Activated CD4-positive, alpha-beta T cell treated with anti-CD3 and anti-CD28 coated beads, Interleukin-2, amount 10 ng/mL, durations not matched to agents 7 days and 5 days (primary cell): Measurements from ENCODE around the gene INO80. TPM values are rescaled to one million over a fixed set of nuclear protein-coding genes. Genes with fewer than 3 reads are reported as not detected.
A peak's percentile ranks its signal among the peaks of the same experiment; 100 is the strongest.

ENCODE experiments used
- CTCF ChIA-PET: fragments of 350-600 bp; sonication (Branson Sonifier 250); formaldehyde crosslinking; loops from one replicate; lab custom pipeline; 2021; ENCODE audit warnings: antibody characterized with exemption; lab: Charles Lee
- POLR2A ChIA-PET: fragments of 350-600 bp; sonication (Branson Sonifier 250); formaldehyde crosslinking; loops from one replicate; lab custom pipeline; 2021; ENCODE audit warnings: antibody characterized with exemption; lab: Charles Lee
- DNase-seq: peaks from one replicate; pipeline ENCODE4 v3.0.0-alpha.2; 2020
- H3K27ac Mint-ChIP-seq: one replicate; pipeline ENCODE4 v1.8.0; 2021; ENCODE audit warnings: mild to moderate bottlenecking, moderate library complexity, mixed read lengths
- H3K27me3 Mint-ChIP-seq: one replicate; pipeline ENCODE4 v1.8.0; 2021; ENCODE audit warnings: mixed read lengths
- H3K36me3 Mint-ChIP-seq: one replicate; pipeline ENCODE4 v1.8.0; 2021; ENCODE audit warnings: low read depth, mixed read lengths
- H3K4me1 Mint-ChIP-seq: one replicate; pipeline ENCODE4 v1.8.0; 2021; ENCODE audit warnings: mixed read lengths
- H3K4me3 Mint-ChIP-seq: one replicate; pipeline ENCODE4 v1.8.0; 2021; ENCODE audit warnings: mild to moderate bottlenecking, moderate library complexity, mixed read lengths
- H3K9me3 Mint-ChIP-seq: one replicate; pipeline ENCODE4 v1.8.0; 2021; ENCODE audit warnings: mixed read lengths
- total RNA-seq, 2 experiments: library from RNA; stranded (reverse); gene quantifications; one replicate each; pipeline ENCODE4 v1.2.3, GENCODE V29; 2021

Gene INO80
- total RNA-seq, 2 experiments from 2014 or later = 24.5 to 26.2 TPM

GRCh38 chr15:40985541-40986330, 130.3 kb downstream of the INO80 start:
- DNase-seq = no peak
- peaks cover 51% of the 10 kb centered on the region for H3K36me3 Mint-ChIP-seq
- peaks cover 8% of the 10 kb centered on the region for H3K4me1 Mint-ChIP-seq
- CTCF ChIA-PET = interaction anchor here (0.6 kb wide), 1 partner anchor 117 kb away, joined by 3 read pairs; no protein-coding TSS in a partner anchor
- H3K27ac Mint-ChIP-seq = no peak overlapping the region
- no peaks in the 10 kb centered on the region for H3K9me3 Mint-ChIP-seq
- H3K4me3 Mint-ChIP-seq = no peak overlapping the region
- POLR2A ChIA-PET = no interaction called here
- H3K27me3 Mint-ChIP-seq = no peaks in the 10 kb centered on the region

GRCh38 chr15:40984964-40985363, 131.1 kb downstream of the INO80 start:
- no peak overlapping the region for H3K4me3 Mint-ChIP-seq
- DNase-seq = no peak
- no peak overlapping the region for H3K27ac Mint-ChIP-seq
- H3K4me1 Mint-ChIP-seq = peaks cover 5% of the 10 kb centered on the region
- ChIA-PET CTCF (interaction anchor here (1.4 kb wide), 1 partner anchor 10 kb away, joined by 4 read pairs; no protein-coding TSS in a partner anchor), POLR2A (no interaction called here)
- no peaks in the 10 kb centered on the region for H3K9me3 Mint-ChIP-seq
- peaks cover 47% of the 10 kb centered on the region for H3K36me3 Mint-ChIP-seq
- H3K27me3 Mint-ChIP-seq = no peaks in the 10 kb centered on the region

GRCh38 chr15:40984406-40984805, 131.7 kb downstream of the INO80 start:
- POLR2A ChIA-PET = no interaction called here
- H3K27me3 Mint-ChIP-seq = no peaks in the 10 kb centered on the region

GRCh38 chr15:40982855-40983254, 133.2 kb downstream of the INO80 start:
- POLR2A ChIA-PET = interaction anchor here (0.5 kb wide), 1 partner anchor 14 kb away, joined by 3 read pairs; no protein-coding TSS in a partner anchor
- CTCF ChIA-PET = interaction anchor here (0.6 to 1.7 kb wide), 3 partner anchors 26 to 943 kb away, joined by 3 to 7 read pairs (median 4); no protein-coding TSS in a partner anchor

More at GRCh38 chr15:40984406-40984805, 131.7 kb downstream of the INO80 start:
- CTCF ChIA-PET = interaction anchor here (1.4 kb wide), 1 partner anchor 9 kb away, joined by 4 read pairs; no protein-coding TSS in a partner anchor
- no peak overlapping the region for H3K4me3 Mint-ChIP-seq
- H3K27ac Mint-ChIP-seq = no peak overlapping the region
- H3K9me3 Mint-ChIP-seq = no peaks in the 10 kb centered on the region
- peaks cover 5% of the 10 kb centered on the region for H3K4me1 Mint-ChIP-seq
- DNase-seq = no peak
- H3K36me3 Mint-ChIP-seq = peaks cover 42% of the 10 kb centered on the region

GRCh38 chr15:40981186-40981585, 134.9 kb downstream of the INO80 start:
- POLR2A ChIA-PET = no interaction called here
- H3K27ac Mint-ChIP-seq = no peak overlapping the region

More at GRCh38 chr15:40982855-40983254, 133.2 kb downstream of the INO80 start:
- peaks cover 45% of the 10 kb centered on the region for H3K36me3 Mint-ChIP-seq
- H3K27me3 Mint-ChIP-seq = no peaks in the 10 kb centered on the region
- peaks cover 5% of the 10 kb centered on the region for H3K4me1 Mint-ChIP-seq
- H3K27ac Mint-ChIP-seq = no peak overlapping the region
- DNase-seq = no peak
- no peaks in the 10 kb centered on the region for H3K9me3 Mint-ChIP-seq
- H3K4me3 Mint-ChIP-seq = no peak overlapping the region

GRCh38 chr15:40978562-40978961, 137.5 kb downstream of the INO80 start:
- POLR2A ChIA-PET = no interaction called here
- H3K9me3 Mint-ChIP-seq = no peaks in the 10 kb centered on the region
- H3K4me3 Mint-ChIP-seq = no peak overlapping the region
- H3K36me3 Mint-ChIP-seq = peaks cover 38% of the 10 kb centered on the region
- DNase-seq = no peak
- H3K4me1 Mint-ChIP-seq = peaks cover 2% of the 10 kb centered on the region
- H3K27me3 Mint-ChIP-seq = no peaks in the 10 kb centered on the region
- CTCF ChIA-PET = interaction anchor here (1.9 kb wide), 1 partner anchor 76 kb away, joined by 4 read pairs; no protein-coding TSS in a partner anchor
- no peak overlapping the region for H3K27ac Mint-ChIP-seq

More at GRCh38 chr15:40981186-40981585, 134.9 kb downstream of the INO80 start:
- no peak for DNase-seq
- peaks cover 41% of the 10 kb centered on the region for H3K36me3 Mint-ChIP-seq
- H3K27me3 Mint-ChIP-seq = no peaks in the 10 kb centered on the region
- H3K4me1 Mint-ChIP-seq = peaks cover 5% of the 10 kb centered on the region
- CTCF ChIA-PET = interaction anchor here (0.8 to 1.4 kb wide), 3 partner anchors 9 to 18 kb away, joined by 3 to 4 read pairs (median 3); no protein-coding TSS in a partner anchor
- no peak overlapping the region for H3K4me3 Mint-ChIP-seq
- H3K9me3 Mint-ChIP-seq = no peaks in the 10 kb centered on the region

- H3K9me3 Mint-ChIP-seq = no peaks in the 10 kb centered on the region
- ChIA-PET POLR2A (no interaction called here), CTCF (interaction anchor here (1.9 kb wide), 1 partner anchor 75 kb away, joined by 4 read pairs; no protein-coding TSS in a partner anchor)
- no peaks in the 10 kb centered on the region for H3K27me3 Mint-ChIP-seq
- DNase-seq = no peak
- H3K27ac Mint-ChIP-seq = peak overlapping the region; percentile 11
- peaks cover 34% of the 10 kb centered on the region for H3K36me3 Mint-ChIP-seq
- H3K4me1 Mint-ChIP-seq = peaks cover 2% of the 10 kb centered on the region
- H3K4me3 Mint-ChIP-seq = no peak overlapping the region
These were observed 137.9 kb downstream of the INO80 start for GRCh38 chr15:40978141-40978540.

- DNase-seq = no peak
- H3K9me3 Mint-ChIP-seq = no peaks in the 10 kb centered on the region
- CTCF ChIA-PET = interaction anchor here (0.6 to 1.9 kb wide), 6 partner anchors 16 to 128 kb away, joined by 3 to 6 read pairs (median 4); no protein-coding TSS in a partner anchor
- no peaks in the 10 kb centered on the region for H3K27me3 Mint-ChIP-seq
- no peak overlapping the region for H3K27ac Mint-ChIP-seq
- POLR2A ChIA-PET = no interaction called here
- H3K4me3 Mint-ChIP-seq = no peak overlapping the region
- H3K4me1 Mint-ChIP-seq = peaks cover 6% of the 10 kb centered on the region
- H3K36me3 Mint-ChIP-seq = peaks cover 26% of the 10 kb centered on the region
These were observed 139.3 kb downstream of the INO80 start for GRCh38 chr15:40976819-40977218.

GRCh38 chr15:40974879-40975278, 141.2 kb downstream of the INO80 start:
- H3K9me3 Mint-ChIP-seq = no peaks in the 10 kb centered on the region
- H3K27me3 Mint-ChIP-seq = no peaks in the 10 kb centered on the region
- H3K36me3 Mint-ChIP-seq = peaks cover 13% of the 10 kb centered on the region
- ChIA-PET POLR2A (no interaction called here), CTCF (interaction anchor here (1.1 to 1.6 kb wide), 4 partner anchors 9 to 48 kb away, joined by 3 to 5 read pairs (median 4); no protein-coding TSS in a partner anchor)
- no peak for DNase-seq
- H3K4me1 Mint-ChIP-seq = peaks cover 4% of the 10 kb centered on the region
- H3K4me3 Mint-ChIP-seq = no peak overlapping the region
- H3K27ac Mint-ChIP-seq = no peak overlapping the region

GRCh38 chr15:40969363-40969762, 146.7 kb downstream of the INO80 start:
- POLR2A ChIA-PET = no interaction called here
- H3K36me3 Mint-ChIP-seq = no peaks in the 10 kb centered on the region
- H3K27ac Mint-ChIP-seq = no peak overlapping the region
- H3K9me3 Mint-ChIP-seq = no peaks in the 10 kb centered on the region
- no peak overlapping the region for H3K4me3 Mint-ChIP-seq
- peaks cover 4% of the 10 kb centered on the region for H3K4me1 Mint-ChIP-seq
- CTCF ChIA-PET = interaction anchor here (1.7 kb wide), 1 partner anchor 27 kb away, joined by 6 read pairs; no protein-coding TSS in a partner anchor
- DNase-seq = no peak
- H3K27me3 Mint-ChIP-seq = peaks cover 2% of the 10 kb centered on the region

GRCh38 chr15:40968290-40969085, 147.6 kb downstream of the INO80 start:
- DNase-seq = no peak
- Mint-ChIP-seq H3K4me3 (no peak overlapping the region), H3K4me1 (peaks cover 4% of the 10 kb centered on the region), H3K36me3 (no peaks in the 10 kb centered on the region), H3K9me3 (no peaks in the 10 kb centered on the region), H3K27me3 (peaks cover 2% of the 10 kb centered on the region), H3K27ac (no peak overlapping the region)
- ChIA-PET CTCF (interaction anchor here (1.7 kb wide), 1 partner anchor 27 kb away, joined by 6 read pairs; no protein-coding TSS in a partner anchor), POLR2A (no interaction called here)

GRCh38 chr15:40964634-40965033, 151.4 kb downstream of the INO80 start:
- Mint-ChIP-seq H3K4me3 (no peak overlapping the region), H3K27me3 (peaks cover 2% of the 10 kb centered on the region), H3K4me1 (no peaks in the 10 kb centered on the region), H3K27ac (no peak overlapping the region), H3K36me3 (no peaks in the 10 kb centered on the region), H3K9me3 (no peaks in the 10 kb centered on the region)
- no peak for DNase-seq
- CTCF ChIA-PET = interaction anchor here (0.6 to 4.5 kb wide), 7 partner anchors 10 to 970 kb away, joined by 3 to 18 read pairs (median 3); partner anchors contain the start of gene CHAC1
- POLR2A ChIA-PET = no interaction called here
